Measurements from ENCODE around the gene GNAT1. TPM values are rescaled to one million over a fixed set of nuclear protein-coding genes. Genes with fewer than 3 reads are reported as not detected.
A peak's percentile ranks its signal among the peaks of the same experiment; 100 is the strongest.
"Not testable (repeated sequence)": the region's sequence is repeated elsewhere in the genome, so short reads cannot be mapped to it uniquely, and the experiment has no call there.

Gene GNAT1
- polyA plus RNA-seq, 4 donors = not detected

- DNase-seq (ENCODE audit: low read depth in 4 of 4, low spot score in 3 of 4) = no peak
Observed at GRCh38 chr3:50237754-50238548, 46.5 kb downstream of the GNAT1 start.

DNA sequence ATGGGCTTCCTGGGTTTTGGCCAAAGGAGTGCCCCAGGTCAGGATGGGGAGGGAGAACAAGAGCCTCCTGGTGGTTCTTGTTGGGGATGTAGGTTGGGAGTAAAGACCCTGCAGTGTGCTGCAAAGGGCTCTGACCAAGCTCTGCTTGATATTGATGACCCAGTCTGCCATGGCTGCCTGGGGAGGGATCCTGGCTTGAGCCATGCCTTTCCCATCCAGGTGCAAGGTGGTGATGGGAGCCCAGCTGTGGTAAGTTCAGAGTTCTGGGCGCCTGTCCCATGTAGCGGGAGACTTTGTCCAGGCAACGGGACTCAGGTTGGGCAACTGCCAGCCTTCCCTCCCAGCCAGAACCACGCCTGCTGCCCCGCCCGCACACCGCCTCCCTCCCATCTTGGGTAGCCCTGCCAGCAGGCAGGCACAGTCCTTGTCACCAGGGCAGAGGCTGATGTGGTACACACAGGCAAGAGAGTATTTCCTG is 47.2 kb downstream of the GNAT1 start:
- no peak for DNase-seq (ENCODE audit: low read depth in 4 of 4, low spot score in 3 of 4)

DNA sequence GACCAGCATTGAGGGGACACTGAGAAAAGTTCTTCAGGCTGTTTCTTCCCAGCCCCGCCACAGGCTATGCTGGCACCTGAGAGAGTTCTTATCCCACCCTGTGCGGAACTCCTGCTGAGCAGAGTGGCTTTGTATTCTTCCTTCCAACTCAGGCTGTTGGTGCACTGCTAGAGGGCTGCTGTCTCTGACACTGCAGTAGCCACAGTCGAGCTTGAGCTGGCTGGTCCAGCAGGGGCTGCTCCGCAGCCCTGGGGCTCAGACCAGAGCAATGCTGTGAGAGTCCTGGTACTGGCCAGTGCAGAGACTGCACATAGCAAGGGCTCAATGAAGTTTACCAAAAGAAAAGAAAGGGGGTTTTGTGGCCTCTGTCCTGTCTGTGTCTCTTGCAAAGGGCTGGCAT is 48.2 kb downstream of the GNAT1 start:
- no peak for DNase-seq (ENCODE audit: low read depth in 4 of 4, low spot score in 3 of 4)

- no peak for DNase-seq (ENCODE audit: low read depth in 4 of 4, low spot score in 3 of 4)
Observed at GRCh38 chr3:50241163-50241562, 49.8 kb downstream of the GNAT1 start.

DNA sequence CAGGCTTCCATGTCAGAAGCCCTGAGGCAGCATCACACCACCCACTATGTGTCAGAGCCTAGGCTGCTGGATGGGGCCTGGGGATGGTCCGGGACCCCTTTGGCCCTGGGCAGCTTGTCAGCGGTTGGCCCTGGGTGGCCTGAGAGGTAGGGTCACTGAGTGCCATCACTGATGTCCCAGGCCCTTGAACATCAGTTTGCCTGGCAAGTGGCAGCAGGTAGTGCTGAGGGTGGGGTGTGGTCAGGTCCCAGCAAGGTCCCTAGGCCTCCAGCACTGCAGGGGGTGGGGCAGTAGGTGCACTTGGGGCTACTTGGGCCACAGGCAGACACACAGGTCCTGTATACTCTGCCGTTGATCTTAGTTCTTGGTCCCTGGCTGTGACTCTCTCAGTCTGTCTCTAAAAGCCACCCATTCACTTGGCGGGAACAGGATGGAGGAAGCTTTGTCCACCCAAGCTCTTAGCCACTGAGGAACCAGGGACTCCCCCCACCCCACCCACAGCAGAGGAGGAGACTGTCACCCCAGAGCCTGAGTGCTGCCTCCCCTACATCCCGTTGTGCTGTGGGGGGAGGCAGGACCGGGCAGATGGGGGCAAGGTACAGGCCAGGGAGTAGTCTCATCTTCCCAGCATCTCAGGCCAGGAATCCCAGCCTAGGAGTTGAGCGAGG is 50.4 kb downstream of the GNAT1 start:
- DNase-seq (ENCODE audit: low read depth in 4 of 4, low spot score in 3 of 4) = no peak

DNA sequence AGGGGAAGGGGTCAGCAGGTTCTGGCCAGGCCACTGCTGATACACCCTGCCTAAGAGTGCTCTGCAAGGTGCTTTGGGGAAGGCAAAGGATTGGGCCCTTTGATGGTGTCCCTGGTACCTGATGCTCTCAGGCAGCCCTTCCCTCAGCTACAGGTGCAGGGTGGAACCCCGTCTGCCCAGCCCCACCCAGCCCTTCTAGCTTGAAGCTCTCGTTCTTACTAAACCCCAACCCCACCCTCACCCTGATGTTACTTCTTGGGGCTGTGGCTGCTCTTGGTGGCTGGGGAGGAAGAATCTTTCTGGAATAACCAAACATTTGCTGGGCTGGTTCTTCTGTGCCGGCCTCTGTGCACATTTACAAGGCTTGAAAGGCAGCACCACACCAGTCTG is 51.0 kb downstream of the GNAT1 start:
- DNase-seq (ENCODE audit: low read depth in 4 of 4, low spot score in 3 of 4) = no peak

- no peak for DNase-seq (ENCODE audit: low read depth in 4 of 4, low spot score in 3 of 4)
Observed at GRCh38 chr3:50242851-50243542, 51.6 kb downstream of the GNAT1 start.

- DNase-seq (ENCODE audit: low read depth in 4 of 4, low spot score in 3 of 4) = no peak
Observed at GRCh38 chr3:50243543-50243895, 52.1 kb downstream of the GNAT1 start.

DNA sequence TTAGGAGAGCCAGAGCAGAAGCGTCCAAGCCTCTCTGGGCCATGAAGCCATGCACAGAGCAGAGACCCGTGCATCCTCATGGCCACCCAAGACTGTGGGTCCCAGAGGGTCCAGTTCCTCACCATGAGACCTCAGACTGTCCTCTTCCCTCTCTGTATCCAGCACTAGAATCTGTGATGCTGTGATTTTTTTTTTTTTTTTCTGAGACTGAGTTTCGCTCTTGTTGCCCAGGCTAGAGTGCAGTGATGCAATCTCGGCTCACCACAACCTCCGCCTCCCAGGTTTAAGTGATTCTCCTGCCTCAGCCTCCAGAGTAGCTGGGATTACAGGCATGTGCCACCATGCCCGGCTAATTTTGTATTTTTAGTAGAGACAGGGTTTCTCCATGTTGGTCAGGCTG is 53.4 kb downstream of the GNAT1 start:
- DNase-seq (ENCODE audit: low read depth in 4 of 4, low spot score in 3 of 4) = not testable (repeated sequence)

DNA sequence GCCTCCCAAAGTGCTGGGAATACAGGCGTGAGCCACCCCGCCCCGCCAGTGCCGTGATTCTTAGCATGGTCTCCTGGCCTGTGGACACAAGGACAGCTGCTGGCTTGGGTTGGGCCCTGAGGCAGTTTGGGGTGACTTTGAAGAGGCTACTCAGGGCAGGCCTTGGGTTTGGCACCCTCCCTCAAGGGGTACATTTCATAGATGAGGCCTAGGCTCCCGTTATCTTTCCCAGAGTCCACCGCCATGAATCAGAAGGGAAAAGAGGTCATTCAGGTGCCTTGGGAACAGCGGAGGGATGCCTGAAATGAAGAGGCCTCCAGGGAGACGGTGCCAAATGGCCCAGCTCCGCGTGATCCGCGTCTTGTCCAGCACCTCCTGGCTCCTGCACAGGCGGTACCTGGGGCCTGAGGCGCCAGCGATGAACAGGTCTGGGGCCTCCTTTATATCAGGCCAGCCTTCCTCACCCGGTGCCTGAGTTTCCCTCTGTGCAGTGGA is 53.9 kb downstream of the GNAT1 start:
- no peak for DNase-seq (ENCODE audit: low read depth in 4 of 4, low spot score in 3 of 4)

DNA sequence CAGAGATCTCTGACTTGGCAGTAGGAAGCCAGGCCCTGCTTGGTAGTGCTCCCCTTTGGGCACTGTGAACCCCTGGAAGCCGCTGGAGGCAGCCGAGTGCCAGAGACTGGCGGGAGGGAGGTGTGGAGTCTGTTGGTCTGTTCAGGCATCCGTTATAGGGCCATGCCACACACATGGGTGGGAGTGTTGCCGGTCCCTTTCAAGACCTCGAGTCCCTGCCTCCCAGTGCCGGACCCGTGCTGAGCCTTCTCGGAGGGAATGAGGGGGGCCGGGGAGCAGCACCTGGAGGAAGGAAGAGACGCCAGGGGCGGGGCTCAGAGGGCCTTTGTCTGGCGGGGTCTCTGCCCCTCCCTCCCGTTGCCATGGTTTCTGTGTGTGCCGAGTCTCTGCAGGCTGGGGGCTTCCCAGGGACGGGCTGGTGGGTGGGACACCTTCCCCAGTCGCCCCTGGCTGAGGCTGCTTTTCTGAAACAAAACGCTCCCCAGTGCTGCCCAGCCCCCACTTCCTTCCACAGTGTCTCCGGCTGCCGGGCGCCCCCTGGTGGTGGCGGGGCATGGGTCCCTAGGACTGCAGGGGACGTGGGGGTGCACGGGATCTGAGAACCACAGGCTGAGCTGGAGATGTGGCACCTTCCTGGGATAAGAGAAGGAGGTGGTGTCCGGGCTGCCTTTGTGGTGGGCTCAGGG is 54.6 kb downstream of the GNAT1 start:
- peak in 2 of 4 donors; percentile 72 to 89 for DNase-seq (ENCODE audit: low read depth in 4 of 4, low spot score in 3 of 4)

GRCh38 chr3:50246517-50246954 is 55.1 kb downstream of the GNAT1 start:
- DNase-seq (ENCODE audit: low read depth in 4 of 4, low spot score in 3 of 4) = no peak

Other genes starting within 250 kb of the GNAT1 start
- 100 to 1,000 TPM; 225 to 397 (median 268) TPM for gene RBM5, start 102.7 kb upstream of the GNAT1 start, polyA plus RNA-seq (ENCODE audit: insufficient read length in 4 of 4)
- 10 to 100 TPM; 67.3 to 91.6 (median 71.1) TPM for gene SEMA3F, start 36.3 kb upstream of the GNAT1 start, polyA plus RNA-seq (ENCODE audit: insufficient read length in 4 of 4)
- gene SLC38A3, start 13.7 kb downstream of the GNAT1 start, polyA plus RNA-seq (ENCODE audit: insufficient read length in 4 of 4) = 1 to 10 TPM; 3.2 to 7.1 (median 6.1) TPM
- 100 to 1,000 TPM; 190 to 248 (median 214) TPM for gene GNAI2, start 44.6 kb downstream of the GNAT1 start, polyA plus RNA-seq (ENCODE audit: insufficient read length in 4 of 4)
- 100 to 1,000 TPM in 1 of 4 donors, 10 to 100 TPM in 3; 76.6 to 119 (median 92.0) TPM for gene SEMA3B, start 77.5 kb downstream of the GNAT1 start, polyA plus RNA-seq (ENCODE audit: insufficient read length in 4 of 4)
- gene LSMEM2, start 87.5 kb downstream of the GNAT1 start, polyA plus RNA-seq (ENCODE audit: insufficient read length in 4 of 4) = under 1 TPM; 0.27 to 0.72 (median 0.49) TPM
- gene IFRD2, start 100.8 kb downstream of the GNAT1 start, polyA plus RNA-seq (ENCODE audit: insufficient read length in 4 of 4) = 10 to 100 TPM; 33.8 to 53.5 (median 37.8) TPM
- gene HYAL3, start 107.8 kb downstream of the GNAT1 start, polyA plus RNA-seq (ENCODE audit: insufficient read length in 4 of 4) = 1 to 10 TPM; 2.8 to 3.7 (median 2.9) TPM
- 10 to 100 TPM in 1 of 4 donors, 1 to 10 TPM in 3; 6.9 to 12.2 (median 9.2) TPM for gene NAA80, start 107.8 kb downstream of the GNAT1 start, polyA plus RNA-seq (ENCODE audit: insufficient read length in 4 of 4)
- gene HYAL1, start 112.0 kb downstream of the GNAT1 start, polyA plus RNA-seq (ENCODE audit: insufficient read length in 4 of 4) = 1 to 10 TPM; 1.8 to 6.7 (median 5.8) TPM
- gene HYAL2, start 131.1 kb downstream of the GNAT1 start, polyA plus RNA-seq (ENCODE audit: insufficient read length in 4 of 4) = 10 to 100 TPM; 58.0 to 72.5 (median 67.3) TPM
- 10 to 100 TPM; 15.8 to 27.0 (median 24.3) TPM for gene TUSC2, start 136.6 kb downstream of the GNAT1 start, polyA plus RNA-seq (ENCODE audit: insufficient read length in 4 of 4)
- gene RASSF1, start 149.2 kb downstream of the GNAT1 start, polyA plus RNA-seq (ENCODE audit: insufficient read length in 4 of 4) = 10 to 100 TPM; 15.7 to 36.9 (median 21.0) TPM
- gene ZMYND10, start 154.1 kb downstream of the GNAT1 start, polyA plus RNA-seq (ENCODE audit: insufficient read length in 4 of 4) = 1 to 10 TPM; 3.1 to 4.1 (median 3.3) TPM
- gene NPRL2, start 159.2 kb downstream of the GNAT1 start, polyA plus RNA-seq (ENCODE audit: insufficient read length in 4 of 4) = 10 to 100 TPM; 23.9 to 35.7 (median 30.5) TPM
- 10 to 100 TPM; 12.5 to 16.3 (median 13.5) TPM for gene CYB561D2, start 159.3 kb downstream of the GNAT1 start, polyA plus RNA-seq (ENCODE audit: insufficient read length in 4 of 4)
- 10 to 100 TPM; 32.4 to 44.0 (median 33.5) TPM for gene TMEM115, start 167.9 kb downstream of the GNAT1 start, polyA plus RNA-seq (ENCODE audit: insufficient read length in 4 of 4)